ENCODE measurements around the gene CADM1.

DNA sequence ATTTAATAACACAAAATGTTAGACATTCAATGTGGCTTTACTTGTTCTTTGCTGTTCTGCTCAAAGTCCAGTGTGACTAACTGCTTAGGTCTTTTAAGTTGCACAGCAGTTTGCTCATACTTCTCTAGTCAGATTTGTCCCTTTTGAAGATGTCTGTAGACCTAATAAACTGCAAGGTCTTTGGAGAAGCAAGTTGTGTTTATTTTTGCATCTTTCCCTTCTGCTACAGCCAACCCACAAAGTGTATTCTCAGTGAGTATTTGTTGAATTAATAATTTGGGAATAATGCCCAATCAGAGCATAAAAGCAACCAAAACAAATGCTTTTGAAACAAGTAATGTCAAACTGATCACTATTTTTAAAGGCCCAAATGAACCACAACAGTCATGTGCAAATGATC, 312.5 kb downstream of the CADM1 start:
- TF ChIP-seq CTCF (IDR thresholded peaks at IDR 0.05; ENCODE audit: poor library complexity) (no peak), EZH2phosphoT487 (IDR thresholded peaks at IDR 0.05; ENCODE audit: low read depth, severe bottlenecking, unreplicated experiment) (no peak)
